Stimulated activated CD8-positive, alpha-beta memory T cell treated with anti-CD3 and anti-CD28 coated beads, Interleukin-4, amount 100 ng/mL, for 24 hours (primary cell): ENCODE results near the gene BMX.

Experiments
- DNase-seq: peaks from one replicate; pipeline ENCODE4 v3.0.0-alpha.2; 2020; ENCODE audit warnings: low read depth

BMX gene

GRCh38 chrX:15570145-15570544 lies 69.5 kb downstream of the BMX start:
- DNase-seq, result no peak

GRCh38 chrX:15574017-15574416 lies 73.4 kb downstream of the BMX start:
- DNase-seq, result no peak

GRCh38 chrX:15576019-15576418 lies 75.4 kb downstream of the BMX start:
- DNase-seq, result no peak

- no peak for DNase-seq
These were observed 79.5 kb downstream of the BMX start for GRCh38 chrX:15579778-15580747.

GRCh38 chrX:15594371-15594770 lies 93.8 kb downstream of the BMX start:
- no peak for DNase-seq

GRCh38 chrX:15598026-15598425 lies 97.4 kb downstream of the BMX start:
- no peak for DNase-seq

GRCh38 chrX:15599461-15599860 lies 98.9 kb downstream of the BMX start:
- no peak for DNase-seq

GRCh38 chrX:15600049-15600448 lies 99.4 kb downstream of the BMX start:
- DNase-seq, result no peak

GRCh38 chrX:15600745-15601144 lies 100.1 kb downstream of the BMX start, which contains the start of gene ACE2:
ACE2 (minus strand) TSS chrX:15600960; CDS start chrX:15600911, 49 bp downstream.
- DNase-seq, result no peak

GRCh38 chrX:15601932-15602331 lies 101.3 kb downstream of the BMX start:
- no peak for DNase-seq

GRCh38 chrX:15602761-15603160 lies 102.2 kb downstream of the BMX start:
- no peak for DNase-seq

GRCh38 chrX:15605226-15605625 lies 104.6 kb downstream of the BMX start:
- DNase-seq, result no peak
